NCI-H1436 (cell line): ENCODE data around the gene IFIH1.

Experiments used
- DNase-seq: peaks from one replicate; lab custom pipeline; 2025; lab: John Stamatoyannopoulos, UW

The IFIH1 gene

GRCh38 chr2:162318328-162319180 is at the start of gene IFIH1:
Gene IFIH1 (minus strand): TSS chr2:162318684. CDS start chr2:162318307, 377 bp downstream.
- DNase-seq, result peak; percentile 75

GRCh38 chr2:162365392-162365791 is 46.9 kb upstream of the IFIH1 start:
- no peak for DNase-seq

- DNase-seq, result no peak
Measured at GRCh38 chr2:162344617-162344950, 26.1 kb upstream of the IFIH1 start.

- peak; percentile 97 for DNase-seq
Measured at GRCh38 chr2:162343824-162344616, 25.5 kb upstream of the IFIH1 start, which contains the start of gene GCA. Gene GCA (plus strand): TSS chr2:162344132. CDS start chr2:162344249, 117 bp downstream.

GRCh38 chr2:162343492-162343823 is 25.0 kb upstream of the IFIH1 start:
- no peak for DNase-seq

GRCh38 chr2:162342841-162343240 is 24.4 kb upstream of the IFIH1 start:
- no peak for DNase-seq

- DNase-seq, result no peak
Measured at GRCh38 chr2:162342321-162342720, 23.8 kb upstream of the IFIH1 start.

GRCh38 chr2:162340822-162341221 is 22.3 kb upstream of the IFIH1 start:
- no peak for DNase-seq

GRCh38 chr2:162337868-162338267 is 19.4 kb upstream of the IFIH1 start:
- no peak for DNase-seq

- no peak for DNase-seq
Measured at GRCh38 chr2:162333968-162334367, 15.5 kb upstream of the IFIH1 start.

GRCh38 chr2:162330881-162331280 is 12.4 kb upstream of the IFIH1 start:
- DNase-seq, result no peak

- no peak for DNase-seq
Measured at GRCh38 chr2:162328424-162329157, 10.1 kb upstream of the IFIH1 start.

- DNase-seq, result no peak
Measured at GRCh38 chr2:162327806-162328205, 9.3 kb upstream of the IFIH1 start.

GRCh38 chr2:162327134-162327769 is 8.8 kb upstream of the IFIH1 start:
- no peak for DNase-seq

GRCh38 chr2:162324953-162325352 is 6.5 kb upstream of the IFIH1 start:
- no peak for DNase-seq

- DNase-seq, result no peak
Measured at GRCh38 chr2:162320864-162321517, 2.5 kb upstream of the IFIH1 start.

GRCh38 chr2:162317861-162318327 is 590 bp downstream of the IFIH1 start:
- DNase-seq, result no peak

- no peak for DNase-seq
Measured at GRCh38 chr2:162317058-162317742, 1.3 kb downstream of the IFIH1 start.

GRCh38 chr2:162316590-162316989 is 1.9 kb downstream of the IFIH1 start:
- DNase-seq, result no peak

GRCh38 chr2:162315938-162316337 is 2.5 kb downstream of the IFIH1 start:
- DNase-seq, result no peak

GRCh38 chr2:162312853-162313252 is 5.6 kb downstream of the IFIH1 start:
- DNase-seq, result no peak
